Fibroblast of lung (primary cell): ENCODE results near the gene KIF5A.

Experiments
- EZH2 ChIP-seq: IDR thresholded peaks from 2 replicates; pipeline ENCODE4 v1.5.1; 2012; ENCODE audit warnings: low read length, control low read depth, mild to moderate bottlenecking; ENCODE audit errors: missing control alignments
- TF ChIP-seq, protein P1 (sequence below), 2 donors: IDR thresholded peaks in 1 of 2; conservative IDR thresholded peaks in 1 of 2; 1 replicate in 1 of 2; 2 replicates in 1 of 2; pipeline ENCODE4 v1.5.1; 2011 to 2012; ENCODE audit warnings: low read length in 2 of 2, control low read depth in 1 of 2, inconsistent platforms in 1 of 2, low read depth in 1 of 2, mild to moderate bottlenecking in 1 of 2

DNA sequence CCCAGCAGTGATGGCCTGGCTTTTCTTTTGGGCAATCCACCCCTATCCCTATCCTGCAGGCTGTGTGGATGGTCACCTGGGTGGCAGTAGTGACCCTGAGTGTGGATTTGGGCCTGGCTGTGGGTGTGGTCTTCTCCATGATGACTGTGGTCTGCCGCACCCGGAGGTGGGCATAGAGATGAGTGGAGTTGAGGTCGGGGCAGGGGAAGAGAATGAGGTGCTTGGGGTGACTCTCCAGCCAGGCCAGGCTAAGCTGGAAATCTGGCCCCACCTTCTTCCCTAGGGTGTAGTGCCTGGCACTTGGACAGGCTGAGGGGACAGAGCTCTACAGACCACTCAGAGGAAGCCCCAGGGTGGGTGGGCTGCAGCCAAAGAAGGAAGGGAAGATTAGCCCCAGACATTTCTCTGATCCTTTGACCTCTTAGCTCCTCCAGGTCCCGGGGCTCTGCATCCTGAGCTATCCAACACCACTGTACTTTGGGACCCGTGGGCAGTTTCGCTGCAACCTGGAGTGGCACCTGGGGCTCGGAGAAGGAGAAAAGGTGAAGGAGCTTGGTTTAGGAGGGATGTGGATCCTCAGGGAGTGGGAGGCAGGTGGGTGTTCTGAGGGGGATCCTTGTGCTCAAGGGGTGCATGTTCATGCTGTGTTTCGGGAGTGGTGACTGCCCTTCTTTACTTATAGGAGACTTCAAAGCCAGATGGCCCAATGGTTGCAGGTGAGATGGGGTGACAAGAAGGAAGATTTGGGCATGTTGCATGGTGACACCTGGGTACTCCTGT, 74.8 kb downstream of the KIF5A start:
- no peak for TF ChIP-seq EZH2
- TF ChIP-seq, protein P1, sequence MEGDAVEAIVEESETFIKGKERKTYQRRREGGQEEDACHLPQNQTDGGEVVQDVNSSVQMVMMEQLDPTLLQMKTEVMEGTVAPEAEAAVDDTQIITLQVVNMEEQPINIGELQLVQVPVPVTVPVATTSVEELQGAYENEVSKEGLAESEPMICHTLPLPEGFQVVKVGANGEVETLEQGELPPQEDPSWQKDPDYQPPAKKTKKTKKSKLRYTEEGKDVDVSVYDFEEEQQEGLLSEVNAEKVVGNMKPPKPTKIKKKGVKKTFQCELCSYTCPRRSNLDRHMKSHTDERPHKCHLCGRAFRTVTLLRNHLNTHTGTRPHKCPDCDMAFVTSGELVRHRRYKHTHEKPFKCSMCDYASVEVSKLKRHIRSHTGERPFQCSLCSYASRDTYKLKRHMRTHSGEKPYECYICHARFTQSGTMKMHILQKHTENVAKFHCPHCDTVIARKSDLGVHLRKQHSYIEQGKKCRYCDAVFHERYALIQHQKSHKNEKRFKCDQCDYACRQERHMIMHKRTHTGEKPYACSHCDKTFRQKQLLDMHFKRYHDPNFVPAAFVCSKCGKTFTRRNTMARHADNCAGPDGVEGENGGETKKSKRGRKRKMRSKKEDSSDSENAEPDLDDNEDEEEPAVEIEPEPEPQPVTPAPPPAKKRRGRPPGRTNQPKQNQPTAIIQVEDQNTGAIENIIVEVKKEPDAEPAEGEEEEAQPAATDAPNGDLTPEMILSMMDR (conservative IDR thresholded peaks at IDR 0.05 in 1 of 2, IDR thresholded peaks at IDR 0.05 in 1 of 2; ENCODE audit: low read depth in 1 of 2, low read length in 2 of 2), result no peak
